GM19467 (cell line): ENCODE measurements around the gene KIF19.

Experiments used
- ATAC-seq: cut with Tn5 transposase; IDR thresholded peaks from one replicate; pipeline ENCODE4 v1.9.1; 2021; ENCODE audit warnings: mild to moderate bottlenecking, moderate library complexity; ENCODE audit not compliant: unreplicated experiment

KIF19 gene

DNA sequence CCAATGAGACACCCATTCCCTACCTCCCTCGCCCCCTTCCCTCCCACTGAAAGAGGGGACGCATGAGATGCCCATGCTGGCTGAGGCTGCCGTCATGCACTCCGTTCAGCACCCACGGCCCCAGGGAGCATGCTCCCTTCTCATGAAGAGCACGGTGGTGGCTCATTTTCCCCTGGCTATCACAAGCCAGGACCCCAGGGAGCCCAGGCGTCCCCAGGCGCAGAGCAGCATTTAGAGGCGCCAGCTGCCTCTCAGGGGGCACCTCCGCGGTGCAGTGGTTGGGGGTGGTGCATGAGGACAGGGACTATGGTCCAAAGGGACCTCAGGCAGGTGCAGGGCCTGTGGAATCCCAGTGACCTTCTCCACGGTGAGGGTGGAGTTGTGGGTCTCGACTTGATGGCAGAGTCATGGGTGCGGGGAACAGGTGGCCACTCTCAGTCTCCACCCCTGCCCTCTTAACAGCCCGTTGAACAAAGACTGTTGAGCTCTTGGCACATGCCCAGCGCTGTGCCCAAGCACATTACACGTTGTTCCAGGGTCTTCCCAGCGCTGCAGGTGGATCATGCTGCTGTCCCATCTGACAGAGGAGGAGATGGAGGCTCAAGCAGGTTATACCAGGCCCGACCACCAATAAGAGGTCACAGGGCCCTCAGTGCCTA, 13.6 kb downstream of the KIF19 start:
- ATAC-seq, result no peak

DNA sequence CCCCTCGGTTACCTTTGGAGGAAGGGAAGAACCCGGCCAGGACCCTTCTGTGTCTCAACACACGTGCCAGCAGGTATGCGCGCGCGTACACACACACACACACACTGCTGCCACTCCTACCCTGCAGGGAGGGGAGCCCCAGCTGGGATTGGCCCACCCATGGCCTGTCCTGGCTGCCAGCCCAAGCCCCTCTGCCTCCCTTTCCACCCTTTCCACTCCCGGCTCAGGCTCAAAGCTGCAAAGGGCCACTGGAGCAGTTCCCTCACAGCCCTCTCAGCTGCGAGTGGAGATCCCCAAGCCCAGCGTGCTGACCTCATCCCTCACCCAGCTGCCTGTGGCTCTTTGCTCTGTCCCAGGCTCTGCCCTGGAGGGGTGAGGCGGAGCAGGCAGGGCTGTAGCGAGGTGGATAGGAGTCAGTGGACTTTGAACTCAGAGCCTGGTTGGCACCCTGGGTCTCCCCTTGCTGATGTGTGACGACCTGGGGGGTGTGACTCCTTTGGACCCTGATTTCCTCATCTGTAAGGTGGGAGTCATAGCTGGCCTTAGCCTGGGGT, 14.5 kb downstream of the KIF19 start:
- no peak for ATAC-seq

DNA sequence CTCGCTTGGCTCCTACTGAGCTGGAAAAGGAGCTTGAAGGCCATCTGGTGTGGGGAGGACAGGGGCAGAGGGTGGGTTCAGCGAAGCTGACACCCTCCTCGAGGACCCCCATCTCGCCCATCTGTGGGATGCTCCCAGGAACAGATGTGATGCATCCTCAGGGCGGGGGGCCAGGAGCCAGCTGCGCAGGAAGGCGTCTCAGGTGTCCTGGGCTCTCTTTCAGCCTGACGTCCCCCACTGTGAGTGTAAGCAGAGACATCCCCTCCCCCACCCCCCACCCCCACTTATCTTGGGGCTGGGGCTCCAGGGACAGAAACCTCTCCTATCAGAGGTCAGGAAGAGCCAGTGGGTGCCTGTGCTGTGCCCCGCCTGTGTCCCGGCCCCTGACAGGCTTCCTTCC, 16.2 kb downstream of the KIF19 start:
- no peak for ATAC-seq

DNA sequence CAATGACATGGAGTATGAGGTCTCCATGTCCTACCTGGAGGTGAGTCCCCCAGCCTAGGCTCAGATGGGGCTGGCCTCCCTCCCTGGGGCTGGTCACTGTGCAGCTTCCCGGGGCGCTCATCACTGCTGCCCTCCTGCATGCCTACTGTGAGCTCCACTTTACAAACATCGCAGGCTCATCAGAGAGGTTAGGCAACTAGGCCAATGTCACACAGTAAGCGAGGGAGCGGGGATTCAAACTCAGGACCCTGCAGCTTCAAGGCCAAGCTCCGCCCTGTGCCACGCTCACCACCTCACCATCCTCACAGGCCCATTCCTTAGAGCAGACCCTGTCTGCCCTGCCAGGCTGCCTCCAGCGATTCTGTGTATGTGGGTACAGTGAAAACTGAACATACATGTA, 17.1 kb downstream of the KIF19 start:
- no peak for ATAC-seq

DNA sequence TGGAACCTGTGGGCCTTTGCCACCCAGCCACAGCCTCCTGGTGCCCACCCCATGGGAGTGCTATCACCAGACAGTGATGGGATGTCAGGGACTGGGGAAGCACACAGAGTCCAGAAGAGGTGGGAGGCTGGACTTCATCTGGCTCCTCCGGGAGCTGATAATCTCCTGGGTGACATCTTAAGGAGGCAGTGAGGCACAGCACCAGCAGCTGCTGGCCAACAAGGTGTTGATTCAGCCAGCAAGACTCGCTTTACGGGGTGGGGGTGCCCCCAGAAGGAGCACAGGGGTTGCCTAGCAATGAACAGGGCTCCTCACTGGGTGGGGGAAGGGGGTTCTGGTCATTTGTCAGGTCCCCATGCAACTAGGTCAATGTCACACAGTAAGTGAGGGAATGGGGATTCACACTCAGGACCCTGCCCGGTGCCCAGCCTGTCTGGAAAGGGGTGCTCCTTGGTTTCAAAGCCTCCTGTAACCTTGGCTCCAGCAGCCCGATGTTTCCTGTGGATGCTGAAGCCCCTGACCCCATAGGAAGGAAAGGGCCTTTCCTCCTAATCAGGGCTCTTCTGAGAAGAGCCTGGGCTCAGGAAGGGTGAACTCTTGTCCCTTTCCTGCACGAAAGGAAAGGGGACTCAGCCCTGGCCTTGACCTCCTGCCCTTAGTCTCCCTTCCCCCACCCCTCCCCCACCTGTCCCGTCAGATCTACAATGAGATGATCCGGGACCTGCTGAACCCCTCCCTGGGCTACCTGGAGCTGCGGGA, 17.7 kb downstream of the KIF19 start:
- no peak for ATAC-seq

DNA sequence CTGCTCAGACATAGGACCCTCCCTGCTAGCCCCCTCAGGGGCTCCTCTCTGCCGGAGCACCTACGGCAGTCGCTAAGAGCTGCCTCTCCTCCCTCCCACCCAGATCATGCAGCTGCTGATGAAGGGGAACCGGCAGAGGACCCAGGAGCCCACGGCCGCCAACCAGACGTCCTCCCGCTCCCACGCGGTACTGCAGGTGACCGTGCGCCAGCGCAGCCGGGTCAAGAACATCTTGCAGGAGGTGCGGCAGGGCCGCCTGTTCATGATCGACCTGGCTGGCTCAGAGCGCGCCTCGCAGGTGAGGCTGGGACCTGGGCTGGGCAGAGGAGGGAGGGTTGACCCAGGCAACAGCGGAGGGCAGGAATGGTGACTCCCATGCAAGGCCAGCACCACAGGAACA, 18.6 kb downstream of the KIF19 start:
- ATAC-seq, result no peak

DNA sequence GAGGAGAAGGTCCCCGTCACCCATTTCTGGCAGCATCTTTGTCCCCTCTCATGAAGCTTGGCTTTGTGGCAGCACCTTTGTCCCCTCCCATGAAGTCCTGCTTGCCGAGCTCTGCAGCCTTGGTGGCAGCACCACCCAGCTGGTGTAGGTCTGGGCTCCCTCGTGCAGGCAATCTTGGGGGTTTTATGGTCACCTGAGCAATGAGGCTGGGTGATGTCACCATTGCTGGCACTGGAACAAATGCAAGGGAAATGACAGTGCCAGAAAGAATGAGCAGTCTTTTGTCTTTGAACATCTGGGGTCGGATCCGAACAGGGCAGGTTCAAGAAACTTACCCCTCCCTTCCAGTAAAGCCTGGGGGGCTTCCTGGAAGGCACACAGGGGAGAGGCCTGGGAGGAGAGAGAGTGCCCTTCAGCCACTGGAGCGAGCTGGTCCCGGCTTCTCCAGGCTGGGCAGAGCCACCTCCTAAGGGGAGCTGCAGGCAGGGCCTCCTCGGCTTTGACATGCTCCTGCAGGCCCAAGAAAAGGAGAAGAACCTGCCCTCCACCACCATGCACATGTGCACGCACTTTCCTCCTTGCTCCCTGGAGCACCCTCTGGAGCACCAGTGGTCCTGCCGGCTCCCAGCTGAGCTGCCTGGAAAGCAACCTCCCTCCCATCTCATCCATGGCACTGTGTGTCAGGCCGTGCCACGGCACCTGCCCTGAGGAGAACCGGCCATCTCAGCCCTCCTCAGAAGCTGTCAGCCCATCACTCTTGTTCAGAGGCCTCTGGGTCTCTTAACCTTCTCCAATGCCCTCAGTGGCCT, 19.6 kb downstream of the KIF19 start:
- ATAC-seq, result no peak

DNA sequence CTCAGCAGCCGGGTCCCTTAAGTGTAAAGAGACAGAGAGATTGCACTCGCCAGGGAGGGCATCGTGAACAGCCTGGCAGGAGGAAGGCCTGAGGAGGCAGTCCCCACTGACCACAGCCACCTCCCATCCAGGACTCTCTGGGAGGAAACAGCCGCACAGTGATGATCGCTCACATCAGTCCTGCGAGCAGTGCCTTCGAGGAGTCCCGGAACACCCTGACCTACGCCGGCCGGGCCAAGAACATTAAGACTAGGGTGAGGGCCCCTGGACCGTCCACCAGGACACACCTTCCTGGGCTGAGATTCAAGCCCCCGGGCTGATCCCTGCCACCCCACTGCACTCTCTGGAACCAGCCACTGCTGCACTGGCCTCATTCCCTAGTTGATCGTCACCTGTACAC, 21.6 kb downstream of the KIF19 start:
- ATAC-seq, result no peak

DNA sequence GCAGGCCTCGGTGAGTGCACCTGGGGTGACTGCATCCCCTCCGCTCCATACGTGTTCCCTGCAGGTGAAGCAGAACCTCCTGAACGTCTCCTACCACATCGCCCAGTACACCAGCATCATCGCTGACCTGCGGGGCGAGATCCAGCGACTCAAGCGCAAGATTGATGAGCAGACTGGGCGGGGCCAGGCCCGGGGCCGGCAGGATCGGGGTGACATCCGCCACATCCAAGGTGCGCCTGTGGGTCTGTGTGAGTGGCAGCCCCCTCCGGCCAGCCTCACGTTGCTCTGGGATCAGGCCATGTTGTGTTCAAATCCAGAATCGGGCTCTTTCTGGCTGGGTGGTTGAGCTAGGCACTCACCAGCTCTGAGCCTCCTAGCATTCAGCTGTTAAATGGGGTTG, 23.1 kb downstream of the KIF19 start:
- no peak for ATAC-seq

DNA sequence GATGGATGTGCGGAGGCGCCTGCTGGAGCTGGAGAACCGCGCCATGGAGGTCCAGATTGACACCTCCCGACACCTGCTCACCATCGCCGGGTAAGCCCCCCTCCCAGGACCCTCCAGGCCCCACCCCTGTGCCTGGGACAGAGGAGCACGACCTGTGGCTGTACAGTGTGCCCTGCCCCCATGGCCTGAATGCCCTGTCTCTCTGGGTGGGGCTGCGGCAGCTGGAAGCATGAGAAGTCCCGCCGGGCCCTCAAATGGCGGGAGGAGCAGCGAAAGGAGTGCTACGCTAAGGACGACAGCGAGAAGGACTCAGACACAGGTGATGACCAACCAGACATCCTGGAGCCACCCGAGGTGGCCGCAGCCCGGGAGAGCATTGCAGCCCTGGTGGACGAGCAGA, 24.5 kb downstream of the KIF19 start:
- ATAC-seq, result no peak

DNA sequence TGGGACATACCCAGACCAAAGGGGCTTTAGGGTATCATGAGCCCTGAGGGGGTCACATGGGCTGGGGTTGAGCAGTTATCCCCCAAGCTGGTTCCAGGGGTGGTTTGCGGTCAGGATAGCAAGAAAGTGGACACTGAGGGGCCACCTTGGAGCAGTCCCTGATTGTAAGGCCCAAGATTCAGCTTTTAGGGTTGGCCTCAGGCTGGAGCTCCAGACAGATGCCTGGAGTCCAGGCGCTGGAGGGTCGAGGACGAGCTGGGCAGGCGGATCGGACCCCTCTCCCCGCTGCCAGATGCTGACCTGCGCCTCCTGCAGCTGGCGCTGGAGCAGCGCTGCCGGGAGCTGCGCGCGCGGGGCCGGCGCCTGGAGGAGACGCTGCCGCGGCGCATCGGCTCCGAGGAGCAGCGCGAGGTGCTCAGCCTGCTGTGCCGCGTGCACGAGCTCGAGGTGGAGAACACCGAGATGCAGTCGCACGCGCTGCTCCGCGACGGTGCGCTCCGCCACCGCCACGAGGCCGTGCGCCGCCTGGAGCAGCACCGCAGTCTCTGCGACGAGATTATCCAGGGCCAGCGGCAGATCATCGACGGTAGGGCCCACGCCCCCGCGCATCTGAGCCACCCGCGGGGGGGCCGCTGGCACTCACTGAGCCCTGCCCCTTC, 25.7 kb downstream of the KIF19 start:
- ATAC-seq, result no peak

DNA sequence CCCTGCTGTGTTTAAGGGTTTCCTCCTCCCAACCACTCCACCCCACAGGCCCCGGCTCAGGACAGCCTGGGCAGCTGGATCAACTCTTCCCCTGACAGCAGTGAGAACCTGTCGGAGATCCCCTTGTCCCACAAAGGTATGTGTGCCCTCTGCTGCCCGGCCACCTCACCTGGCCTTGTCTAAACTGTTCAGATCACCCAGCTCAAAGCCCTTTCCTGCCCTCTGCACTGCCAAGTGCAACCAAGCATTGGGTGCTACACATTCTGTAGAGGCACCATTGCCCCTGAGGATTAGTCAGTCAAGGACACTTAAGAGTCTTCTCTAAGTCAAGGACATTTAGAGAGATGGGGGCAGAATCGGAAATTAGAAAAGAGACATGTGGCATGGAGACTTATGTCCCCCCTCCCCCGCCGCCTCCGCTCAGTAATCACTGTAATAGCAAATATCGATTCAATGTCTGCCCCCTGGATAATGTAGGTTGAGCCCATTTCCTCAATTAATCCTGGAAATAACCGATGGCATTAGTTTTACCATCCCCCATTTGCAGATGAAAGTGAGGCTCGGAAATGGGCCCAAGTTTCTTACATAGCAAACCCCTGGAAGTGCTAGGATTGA, 27.5 kb downstream of the KIF19 start:
- no peak for ATAC-seq

DNA sequence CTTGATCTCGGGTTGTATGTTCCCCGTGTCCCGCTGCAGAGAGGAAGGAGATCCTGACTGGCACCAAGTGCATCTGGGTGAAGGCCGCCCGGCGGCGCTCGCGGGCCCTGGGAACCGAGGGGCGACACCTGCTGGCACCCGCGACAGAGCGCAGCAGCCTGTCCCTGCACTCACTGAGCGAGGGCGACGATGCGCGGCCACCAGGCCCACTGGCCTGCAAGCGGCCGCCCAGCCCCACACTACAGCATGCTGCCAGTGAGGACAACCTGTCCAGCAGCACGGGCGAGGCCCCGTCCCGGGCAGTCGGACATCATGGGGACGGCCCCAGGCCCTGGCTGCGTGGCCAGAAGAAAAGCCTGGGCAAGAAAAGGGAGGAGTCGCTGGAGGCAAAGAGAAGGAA, 28.1 kb downstream of the KIF19 start:
- ATAC-seq, result no peak

DNA sequence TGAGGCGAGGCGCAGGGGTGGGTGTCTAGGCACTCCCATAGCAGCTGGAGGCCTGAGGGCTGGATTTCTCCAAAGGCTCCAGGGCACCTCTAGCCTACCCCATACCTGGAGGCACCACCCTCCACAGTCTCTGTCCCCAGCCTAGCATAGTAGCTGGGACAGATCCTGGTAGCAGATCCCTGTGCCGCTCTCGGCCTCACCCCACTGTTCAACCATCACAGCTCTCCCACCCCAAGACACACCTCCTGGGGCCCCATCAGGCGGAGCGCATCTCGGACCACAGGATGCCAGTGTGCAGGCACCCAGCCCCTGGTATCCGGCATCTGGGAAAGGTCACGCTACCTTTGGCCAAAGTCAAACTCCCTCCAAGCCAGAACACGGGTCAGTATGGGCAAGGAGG, 28.5 kb downstream of the KIF19 start:
- ATAC-seq, result no peak

DNA sequence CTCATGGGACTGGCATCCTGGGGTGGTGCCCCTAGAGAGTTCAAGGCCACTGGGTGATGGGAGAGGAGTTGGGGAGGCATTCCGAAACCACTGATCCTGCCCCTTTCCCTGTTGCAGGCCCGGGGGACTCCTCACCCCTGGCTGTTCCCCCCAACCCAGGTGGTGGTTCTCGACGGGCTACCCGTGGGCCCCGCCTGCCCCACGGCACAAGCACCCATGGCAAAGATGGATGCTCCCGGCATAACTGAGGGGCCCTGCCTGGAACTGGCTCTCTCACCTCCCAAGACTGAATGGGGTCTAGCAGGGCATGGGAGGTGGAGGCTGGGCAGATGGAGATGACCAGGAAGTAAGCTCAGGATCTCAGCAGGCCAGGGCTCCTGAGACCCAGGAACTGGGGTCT, 29.0 kb downstream of the KIF19 start:
- ATAC-seq, result no peak

DNA sequence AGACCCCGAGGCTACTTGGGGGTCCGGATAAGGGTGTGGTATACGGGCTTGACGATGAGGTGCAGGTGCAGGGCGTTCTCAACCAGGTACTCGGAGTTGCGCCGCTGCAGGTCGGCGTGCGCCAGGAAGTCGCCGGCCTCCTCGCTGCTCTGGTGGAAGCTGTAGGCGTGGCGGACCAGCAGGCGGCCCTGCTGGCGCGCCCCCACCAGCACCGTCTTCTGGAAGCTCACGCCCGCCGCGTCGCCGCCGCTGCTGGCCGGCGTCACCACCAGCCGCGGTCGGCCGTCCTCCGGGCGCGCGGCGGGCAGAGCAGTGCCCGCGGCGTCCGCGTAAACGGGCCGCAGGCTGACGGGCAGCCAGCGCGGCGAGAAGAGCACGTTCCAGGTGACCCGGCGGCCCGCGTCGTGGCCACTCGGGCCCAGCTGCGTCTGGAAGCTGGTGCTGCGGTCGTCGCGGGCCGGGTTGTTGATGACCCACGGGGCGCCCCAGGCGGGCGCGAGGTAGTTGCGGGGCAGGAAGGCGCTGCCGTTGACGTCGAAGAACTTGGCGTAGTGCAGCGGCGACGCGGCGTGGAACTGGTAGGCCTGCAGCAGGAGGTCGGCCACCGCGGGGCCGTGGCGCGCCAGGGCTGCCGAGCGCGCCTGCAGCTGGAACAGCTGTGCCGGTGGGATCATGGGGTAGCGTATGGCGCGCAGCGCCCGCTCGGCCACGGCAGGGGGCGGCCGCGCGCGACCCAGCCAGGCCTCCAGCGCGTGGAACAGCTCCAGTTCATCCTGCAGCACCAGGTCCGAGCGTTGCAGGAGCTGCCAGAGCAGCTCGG, 30.8 kb downstream of the KIF19 start:
- no peak for ATAC-seq

DNA sequence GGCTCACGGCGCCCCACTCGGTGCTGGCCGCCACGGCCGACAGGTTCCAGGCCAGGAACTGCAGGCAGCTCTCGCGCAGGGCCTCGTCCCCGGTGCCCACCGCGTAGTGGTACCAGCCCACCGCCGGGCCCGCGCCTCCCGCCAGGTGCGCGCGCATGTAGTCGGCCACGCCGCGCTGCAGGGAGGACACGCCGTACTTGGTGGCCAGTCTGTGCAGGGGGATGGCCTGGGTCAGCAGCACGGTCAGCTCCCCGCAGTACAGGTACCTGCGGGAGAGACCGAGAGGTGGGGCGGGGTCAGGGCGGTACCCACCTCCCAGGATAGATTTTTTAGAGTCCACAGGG, 31.4 kb downstream of the KIF19 start:
- no peak for ATAC-seq

DNA sequence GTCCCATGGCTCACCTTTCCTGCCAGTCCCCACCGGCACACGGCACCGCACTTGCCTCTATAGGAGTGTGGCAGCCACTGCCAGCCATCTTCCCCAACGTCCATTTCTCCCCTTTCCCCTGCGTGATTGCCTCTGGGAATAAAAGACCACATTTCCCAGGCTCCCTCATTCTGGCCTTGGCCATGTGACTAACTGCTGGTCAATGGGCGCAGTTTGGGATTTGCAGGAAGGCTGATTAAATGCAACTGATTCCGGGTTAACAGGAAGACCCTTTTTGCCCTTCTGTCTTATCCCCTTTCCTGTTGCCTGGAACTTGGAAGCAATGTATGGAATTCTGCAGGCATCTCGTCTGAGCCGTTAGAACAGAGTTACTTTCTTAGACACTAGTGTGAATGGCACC, 32.7 kb downstream of the KIF19 start:
- no peak for ATAC-seq

DNA sequence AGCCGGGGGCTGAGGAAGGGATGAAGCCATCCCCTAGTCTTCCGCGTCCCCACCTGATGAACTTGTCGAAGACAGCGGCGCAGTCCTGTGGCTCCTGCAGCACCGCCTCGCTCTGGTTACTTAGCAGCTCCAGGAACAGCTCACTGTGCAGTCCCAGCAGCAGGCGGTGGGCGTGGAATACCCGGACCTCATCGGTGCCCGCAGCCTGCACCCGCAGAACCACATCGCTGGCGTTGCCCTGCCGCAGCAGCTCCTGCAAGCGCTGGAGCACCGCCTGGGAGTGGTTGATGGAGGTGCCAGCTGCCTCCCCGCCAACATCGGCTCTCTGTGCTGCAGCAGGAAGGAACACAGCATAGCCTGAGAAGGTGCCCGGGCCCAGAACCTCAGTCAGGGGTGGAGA, 33.9 kb downstream of the KIF19 start:
- ATAC-seq, result no peak

DNA sequence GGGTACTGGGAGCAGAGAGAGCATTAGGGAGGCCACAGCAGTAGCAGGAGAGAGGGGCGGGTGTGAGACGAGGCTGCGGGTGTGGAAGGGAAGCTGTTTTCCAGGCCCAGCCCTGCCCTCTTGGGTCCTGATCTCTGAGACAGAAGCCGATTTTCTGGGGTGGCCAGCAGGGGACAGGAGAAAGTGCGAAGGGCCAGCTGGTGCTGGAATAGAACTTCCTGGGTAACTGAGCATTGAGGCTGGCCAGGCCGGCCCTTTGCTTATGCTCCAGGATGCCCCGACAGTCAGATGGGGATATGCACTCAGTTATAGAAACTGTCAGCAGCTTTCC, 34.8 kb downstream of the KIF19 start:
- ATAC-seq, result no peak
